A549 (cell line): ENCODE measurements around the gene CINP.

Experiments used
- CTCF ChIP-seq: fragments of >200 bp; sonication (Bioruptor Twin); formaldehyde crosslinking; IDR thresholded peaks from 3 replicates; pipeline ENCODE4 v1.5.1; 2016
- MAFK ChIP-seq: fragments of 450-650 bp; IDR thresholded peaks from 2 replicates; pipeline ENCODE4 v1.6.1; 2014; ENCODE audit not compliant: partially characterized antibody
- POLR2A ChIP-seq: IDR thresholded peaks from 2 replicates; pipeline ENCODE4 v1.6.1; 2012; ENCODE audit warnings: mild to moderate bottlenecking, low read length
- POLR2AphosphoS2 ChIP-seq: conservative IDR thresholded peaks from 2 replicates; pipeline ENCODE4 v1.6.1; 2012; ENCODE audit warnings: low read length, improper control_type of control experiment, inconsistent platforms
- RAD21 ChIP-seq, 2 experiments: fragments of >200 bp in 1 of 2; sonication (Bioruptor Twin) in 1 of 2; formaldehyde crosslinking in 1 of 2; IDR thresholded peaks in 1 of 2; conservative IDR thresholded peaks in 1 of 2; 2 replicates in 1 of 2; 3 replicates in 1 of 2; pipeline ENCODE4 v1.6.1; 2012 to 2018; ENCODE audit warnings: inconsistent platforms in 1 of 2
- USF2 ChIP-seq: fragments of 450-650 bp; IDR thresholded peaks from 2 replicates; pipeline ENCODE4 v1.6.1; 2014; ENCODE audit warnings: antibody characterized with exemption
- TF ChIP-seq, protein P1 (sequence below): fragments of 200-600 bp; sonication (generic); IDR thresholded peaks from 2 replicates; pipeline ENCODE4 v1.6.1; 2016; ENCODE audit warnings: antibody characterized with exemption, mild to moderate bottlenecking, moderate library complexity

GRCh38 chr14:102352213-102352612, 10.5 kb downstream of the CINP start:
- TF ChIP-seq CTCF (no peak), POLR2AphosphoS2 (no peak), MAFK (no peak), RAD21 (conservative IDR thresholded peaks at IDR 0.05 in 1 of 2, IDR thresholded peaks at IDR 0.05 in 1 of 2) (no peak), POLR2A (no peak), USF2 (no peak)
- TF ChIP-seq, protein P1, sequence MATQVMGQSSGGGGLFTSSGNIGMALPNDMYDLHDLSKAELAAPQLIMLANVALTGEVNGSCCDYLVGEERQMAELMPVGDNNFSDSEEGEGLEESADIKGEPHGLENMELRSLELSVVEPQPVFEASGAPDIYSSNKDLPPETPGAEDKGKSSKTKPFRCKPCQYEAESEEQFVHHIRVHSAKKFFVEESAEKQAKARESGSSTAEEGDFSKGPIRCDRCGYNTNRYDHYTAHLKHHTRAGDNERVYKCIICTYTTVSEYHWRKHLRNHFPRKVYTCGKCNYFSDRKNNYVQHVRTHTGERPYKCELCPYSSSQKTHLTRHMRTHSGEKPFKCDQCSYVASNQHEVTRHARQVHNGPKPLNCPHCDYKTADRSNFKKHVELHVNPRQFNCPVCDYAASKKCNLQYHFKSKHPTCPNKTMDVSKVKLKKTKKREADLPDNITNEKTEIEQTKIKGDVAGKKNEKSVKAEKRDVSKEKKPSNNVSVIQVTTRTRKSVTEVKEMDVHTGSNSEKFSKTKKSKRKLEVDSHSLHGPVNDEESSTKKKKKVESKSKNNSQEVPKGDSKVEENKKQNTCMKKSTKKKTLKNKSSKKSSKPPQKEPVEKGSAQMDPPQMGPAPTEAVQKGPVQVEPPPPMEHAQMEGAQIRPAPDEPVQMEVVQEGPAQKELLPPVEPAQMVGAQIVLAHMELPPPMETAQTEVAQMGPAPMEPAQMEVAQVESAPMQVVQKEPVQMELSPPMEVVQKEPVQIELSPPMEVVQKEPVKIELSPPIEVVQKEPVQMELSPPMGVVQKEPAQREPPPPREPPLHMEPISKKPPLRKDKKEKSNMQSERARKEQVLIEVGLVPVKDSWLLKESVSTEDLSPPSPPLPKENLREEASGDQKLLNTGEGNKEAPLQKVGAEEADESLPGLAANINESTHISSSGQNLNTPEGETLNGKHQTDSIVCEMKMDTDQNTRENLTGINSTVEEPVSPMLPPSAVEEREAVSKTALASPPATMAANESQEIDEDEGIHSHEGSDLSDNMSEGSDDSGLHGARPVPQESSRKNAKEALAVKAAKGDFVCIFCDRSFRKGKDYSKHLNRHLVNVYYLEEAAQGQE = no peak
